Erythroblast (primary cell): Measurements from ENCODE around the gene ACADS.
"Not testable (repeated sequence)": the region's sequence is repeated elsewhere in the genome, so short reads cannot be mapped to it uniquely, and the experiment has no call there.

Experiments
- DNase-seq, 2 experiments: peaks; one replicate each; lab custom pipeline; 2025; lab: John Stamatoyannopoulos, UW
- GATA1 ChIP-seq: IDR thresholded peaks from 2 replicates; pipeline ENCODE4 v1.6.1; 2011; ENCODE audit warnings: low read depth, mild to moderate bottlenecking, control low read depth, low read length, moderate library complexity
- POLR2A ChIP-seq: IDR thresholded peaks from 2 replicates; pipeline ENCODE4 v1.6.1; 2011; ENCODE audit warnings: mild to moderate bottlenecking, low read length

Gene ACADS

GRCh38 chr12:120726510-120726793 is 826 bp downstream of the ACADS start:
- TF ChIP-seq GATA1 (no peak), POLR2A (no peak)
- no peak for DNase-seq

DNA sequence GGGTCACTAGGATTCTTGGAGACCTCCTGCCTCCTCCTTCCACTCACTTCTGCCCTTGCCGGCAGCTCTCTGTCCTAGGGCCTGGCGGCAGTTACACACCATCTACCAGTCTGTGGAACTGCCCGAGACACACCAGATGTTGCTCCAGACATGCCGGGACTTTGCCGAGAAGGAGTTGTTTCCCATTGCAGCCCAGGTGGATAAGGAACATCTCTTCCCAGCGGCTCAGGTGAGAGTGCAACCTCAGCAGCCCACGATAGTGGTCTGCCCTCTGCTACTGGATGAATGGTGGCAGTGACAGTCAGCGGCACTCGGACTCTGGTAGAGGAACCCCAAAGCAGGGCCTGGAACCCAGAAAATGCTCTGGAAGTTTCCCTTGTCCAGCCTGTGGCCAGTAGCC is 1.3 kb downstream of the ACADS start:
- TF ChIP-seq GATA1 = no peak
- no peak for TF ChIP-seq POLR2A
- no peak for DNase-seq

DNA sequence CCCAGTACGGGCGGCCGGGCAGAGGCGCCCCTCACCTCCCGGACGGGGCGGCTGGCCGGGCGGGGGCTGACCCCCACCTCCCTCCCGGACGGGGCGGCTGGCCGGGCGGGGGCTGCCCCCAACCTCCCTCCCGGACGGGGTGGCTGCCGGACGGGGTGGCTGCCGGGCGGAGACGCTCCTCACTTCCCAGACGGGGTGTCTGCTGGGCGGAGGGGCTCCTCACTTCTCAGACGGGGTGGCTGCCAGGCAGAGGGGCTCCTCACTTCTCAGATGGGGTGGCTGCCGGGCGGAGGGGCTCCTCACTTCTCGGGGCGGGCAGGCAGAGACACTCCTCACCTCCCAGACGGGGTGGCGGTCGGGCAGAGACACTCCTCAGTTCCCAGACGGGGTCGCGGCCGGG is 6.6 kb downstream of the ACADS start:
- DNase-seq = not testable (repeated sequence)

DNA sequence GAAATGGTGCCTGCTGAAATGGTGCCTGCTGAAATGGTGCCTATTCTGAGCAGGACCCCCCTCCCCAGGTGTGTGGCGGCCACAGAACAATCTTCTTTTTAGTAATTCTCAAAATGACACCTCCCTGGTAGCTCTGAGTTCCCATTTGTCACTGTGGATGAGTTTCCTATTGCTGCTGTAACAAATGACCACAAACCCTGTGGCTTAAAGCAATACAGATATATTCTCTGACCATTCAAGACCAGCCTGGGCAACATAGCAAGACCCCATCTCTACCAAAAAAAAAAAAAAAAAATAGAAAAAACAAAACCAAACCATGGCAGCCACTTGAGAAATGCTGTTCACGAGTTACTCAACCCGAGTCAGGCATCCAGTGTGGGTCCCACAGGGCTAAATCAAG is 7.9 kb downstream of the ACADS start:
- DNase-seq = no peak
- TF ChIP-seq POLR2A (no peak), GATA1 (no peak)

- TF ChIP-seq GATA1 (no peak), POLR2A (no peak)
- DNase-seq = no peak
Measured at GRCh38 chr12:120734210-120734609, 8.6 kb downstream of the ACADS start.

DNA sequence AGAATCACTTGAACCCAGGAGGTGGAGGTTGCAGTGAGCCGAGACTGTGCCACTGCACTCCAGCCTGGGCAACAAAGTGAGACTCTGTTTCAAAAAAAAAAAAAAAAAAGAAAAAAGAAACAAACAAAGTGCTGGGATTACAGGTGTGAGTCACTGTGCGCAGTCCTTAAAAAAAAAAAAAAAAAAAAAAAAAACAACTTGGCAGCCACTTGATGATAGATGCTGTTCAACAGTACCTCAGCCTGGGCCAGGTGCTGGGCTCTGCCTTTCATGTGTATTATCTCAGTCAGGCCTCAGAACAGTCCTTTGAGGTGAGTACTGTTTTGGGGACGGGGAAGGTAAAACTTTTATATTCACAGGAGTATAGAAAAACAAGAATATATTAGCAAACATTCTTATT is 9.6 kb downstream of the ACADS start:
- no peak for DNase-seq
- TF ChIP-seq POLR2A (no peak), GATA1 (no peak)

GRCh38 chr12:120736404-120737331 is 11.0 kb downstream of the ACADS start:
- no peak for DNase-seq
- TF ChIP-seq GATA1 (no peak), POLR2A (no peak)

DNA sequence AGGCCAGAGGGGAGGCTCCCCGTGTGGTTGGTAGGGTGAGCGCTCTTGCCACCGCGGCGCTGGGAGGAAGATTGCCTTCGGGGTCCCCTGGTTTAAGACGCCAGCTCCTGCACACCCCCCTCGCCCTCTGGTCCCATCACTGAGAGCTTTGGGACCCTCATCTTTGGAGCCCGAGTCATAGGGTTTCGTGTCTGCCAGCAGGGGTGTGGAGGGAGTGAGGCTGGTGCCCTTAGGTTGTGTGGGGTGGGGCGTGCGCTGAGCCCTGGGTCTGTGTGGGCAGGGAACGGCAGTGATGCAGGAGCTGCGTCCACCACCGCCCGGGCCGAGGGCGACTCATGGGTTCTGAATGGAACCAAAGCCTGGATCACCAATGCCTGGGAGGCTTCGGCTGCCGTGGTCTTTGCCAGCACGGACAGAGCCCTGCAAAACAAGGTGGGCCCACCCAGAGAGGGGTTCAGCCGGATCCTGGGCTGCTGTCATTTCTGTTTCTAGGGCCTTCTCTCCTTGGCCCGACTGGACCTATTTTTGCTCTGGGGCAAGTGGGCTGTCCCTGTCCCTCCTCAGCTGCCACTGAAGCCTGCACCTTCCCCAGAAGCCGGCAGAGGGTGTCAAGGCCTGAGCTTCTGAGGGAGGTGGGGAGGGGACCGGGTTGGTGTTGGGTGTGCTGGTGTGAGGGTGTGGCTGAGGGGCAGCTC is 12.1 kb downstream of the ACADS start:
- no peak for TF ChIP-seq POLR2A
- no peak for TF ChIP-seq GATA1
- no peak for DNase-seq

DNA sequence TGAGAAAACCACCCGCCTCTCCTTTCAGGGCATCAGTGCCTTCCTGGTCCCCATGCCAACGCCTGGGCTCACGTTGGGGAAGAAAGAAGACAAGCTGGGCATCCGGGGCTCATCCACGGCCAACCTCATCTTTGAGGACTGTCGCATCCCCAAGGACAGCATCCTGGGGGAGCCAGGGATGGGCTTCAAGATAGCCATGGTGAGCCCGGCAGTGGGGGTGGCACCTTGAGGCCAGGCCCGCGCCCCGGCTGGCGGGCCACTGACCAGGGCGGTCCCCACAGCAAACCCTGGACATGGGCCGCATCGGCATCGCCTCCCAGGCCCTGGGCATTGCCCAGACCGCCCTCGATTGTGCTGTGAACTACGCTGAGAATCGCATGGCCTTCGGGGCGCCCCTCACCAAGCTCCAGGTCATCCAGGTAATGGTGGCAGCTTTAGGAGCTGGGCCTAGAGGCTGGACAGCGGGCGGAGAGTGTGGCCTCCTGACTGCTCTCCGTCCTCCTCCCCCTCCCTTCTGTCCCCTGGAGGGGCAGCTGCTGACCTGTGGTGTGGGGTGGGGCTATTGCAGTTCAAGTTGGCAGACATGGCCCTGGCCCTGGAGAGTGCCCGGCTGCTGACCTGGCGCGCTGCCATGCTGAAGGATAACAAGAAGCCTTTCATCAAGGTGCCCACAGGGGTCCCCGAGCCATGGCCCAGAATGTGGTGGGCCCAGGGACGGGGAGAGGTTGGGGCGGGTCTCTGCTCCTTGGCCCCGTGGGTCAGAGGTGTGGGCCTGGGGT is 12.8 kb downstream of the ACADS start:
- no peak for DNase-seq
- TF ChIP-seq GATA1 = no peak
- no peak for TF ChIP-seq POLR2A

DNA sequence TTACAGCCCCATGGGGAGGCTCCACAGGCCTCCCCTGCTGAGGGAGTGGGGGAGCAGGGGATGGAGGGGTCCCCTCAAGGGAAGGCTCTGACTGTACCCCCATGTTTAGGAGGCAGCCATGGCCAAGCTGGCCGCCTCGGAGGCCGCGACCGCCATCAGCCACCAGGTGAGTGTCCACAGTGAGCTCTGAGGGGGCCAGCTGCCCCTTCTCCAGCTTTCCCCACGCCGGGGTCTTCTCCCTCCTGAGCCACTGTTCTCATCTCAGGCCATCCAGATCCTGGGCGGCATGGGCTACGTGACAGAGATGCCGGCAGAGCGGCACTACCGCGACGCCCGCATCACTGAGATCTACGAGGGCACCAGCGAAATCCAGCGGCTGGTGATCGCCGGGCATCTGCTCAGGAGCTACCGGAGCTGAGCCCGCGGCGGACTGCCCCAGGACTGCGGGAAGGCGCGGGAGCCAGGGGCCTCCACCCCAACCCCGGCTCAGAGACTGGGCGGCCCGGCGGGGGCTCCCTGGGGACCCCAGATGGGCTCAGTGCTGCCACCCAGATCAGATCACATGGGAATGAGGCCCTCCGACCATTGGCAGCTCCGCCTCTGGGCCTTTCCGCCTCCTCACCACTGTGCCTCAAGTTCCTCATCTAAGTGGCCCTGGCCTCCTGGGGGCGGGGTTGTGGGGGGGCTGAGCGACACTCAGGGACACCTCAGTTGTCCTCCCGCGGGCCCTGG is 13.6 kb downstream of the ACADS start:
- TF ChIP-seq GATA1 (no peak), POLR2A (no peak)
- DNase-seq = no peak

GRCh38 chr12:120739821-120740613 is 14.4 kb downstream of the ACADS start:
- no peak for DNase-seq
- no peak for TF ChIP-seq GATA1
- TF ChIP-seq POLR2A = no peak

GRCh38 chr12:120740871-120741270 is 15.2 kb downstream of the ACADS start:
- TF ChIP-seq POLR2A (no peak), GATA1 (no peak)

More at GRCh38 chr12:120740871-120741270, 15.2 kb downstream of the ACADS start:
- DNase-seq = no peak
